ENCODE measurements around the gene RELB.

DNA sequence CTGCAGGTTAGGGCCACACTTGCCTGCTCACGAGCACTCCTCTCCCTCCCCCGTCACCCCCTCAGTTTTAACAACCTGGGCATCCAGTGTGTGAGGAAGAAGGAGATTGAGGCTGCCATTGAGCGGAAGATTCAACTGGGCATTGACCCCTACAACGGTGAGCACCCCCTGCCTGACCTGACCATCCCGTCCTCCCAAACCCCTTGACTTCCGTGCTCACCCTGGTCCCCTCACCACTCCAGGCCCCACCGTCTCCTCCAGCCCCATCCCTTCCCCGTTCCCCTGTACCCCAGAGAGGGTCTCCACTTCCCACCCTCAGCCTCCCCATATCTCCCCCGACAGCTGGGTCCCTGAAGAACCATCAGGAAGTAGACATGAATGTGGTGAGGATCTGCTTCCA is 24.0 kb downstream of the RELB start:
- TF ChIP-seq, protein P1, sequence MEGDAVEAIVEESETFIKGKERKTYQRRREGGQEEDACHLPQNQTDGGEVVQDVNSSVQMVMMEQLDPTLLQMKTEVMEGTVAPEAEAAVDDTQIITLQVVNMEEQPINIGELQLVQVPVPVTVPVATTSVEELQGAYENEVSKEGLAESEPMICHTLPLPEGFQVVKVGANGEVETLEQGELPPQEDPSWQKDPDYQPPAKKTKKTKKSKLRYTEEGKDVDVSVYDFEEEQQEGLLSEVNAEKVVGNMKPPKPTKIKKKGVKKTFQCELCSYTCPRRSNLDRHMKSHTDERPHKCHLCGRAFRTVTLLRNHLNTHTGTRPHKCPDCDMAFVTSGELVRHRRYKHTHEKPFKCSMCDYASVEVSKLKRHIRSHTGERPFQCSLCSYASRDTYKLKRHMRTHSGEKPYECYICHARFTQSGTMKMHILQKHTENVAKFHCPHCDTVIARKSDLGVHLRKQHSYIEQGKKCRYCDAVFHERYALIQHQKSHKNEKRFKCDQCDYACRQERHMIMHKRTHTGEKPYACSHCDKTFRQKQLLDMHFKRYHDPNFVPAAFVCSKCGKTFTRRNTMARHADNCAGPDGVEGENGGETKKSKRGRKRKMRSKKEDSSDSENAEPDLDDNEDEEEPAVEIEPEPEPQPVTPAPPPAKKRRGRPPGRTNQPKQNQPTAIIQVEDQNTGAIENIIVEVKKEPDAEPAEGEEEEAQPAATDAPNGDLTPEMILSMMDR (IDR thresholded peaks at IDR 0.05), result no peak
- no peak for TF ChIP-seq POLR2A (IDR thresholded peaks at IDR 0.05)
